GM18499 (cell line): ENCODE results near the gene CEP152.
A peak's percentile ranks its signal among the peaks of the same experiment; 100 is the strongest.
"Not testable (repeated sequence)": the region's sequence is repeated elsewhere in the genome, so short reads cannot be mapped to it uniquely, and the experiment has no call there.

Experiments used
- ATAC-seq: cut with Tn5 transposase; IDR thresholded peaks from one replicate; pipeline ENCODE4 v1.9.1; 2021; ENCODE audit warnings: moderate number of reproducible peaks; ENCODE audit not compliant: insufficient read depth, unreplicated experiment

Gene CEP152, protein sequence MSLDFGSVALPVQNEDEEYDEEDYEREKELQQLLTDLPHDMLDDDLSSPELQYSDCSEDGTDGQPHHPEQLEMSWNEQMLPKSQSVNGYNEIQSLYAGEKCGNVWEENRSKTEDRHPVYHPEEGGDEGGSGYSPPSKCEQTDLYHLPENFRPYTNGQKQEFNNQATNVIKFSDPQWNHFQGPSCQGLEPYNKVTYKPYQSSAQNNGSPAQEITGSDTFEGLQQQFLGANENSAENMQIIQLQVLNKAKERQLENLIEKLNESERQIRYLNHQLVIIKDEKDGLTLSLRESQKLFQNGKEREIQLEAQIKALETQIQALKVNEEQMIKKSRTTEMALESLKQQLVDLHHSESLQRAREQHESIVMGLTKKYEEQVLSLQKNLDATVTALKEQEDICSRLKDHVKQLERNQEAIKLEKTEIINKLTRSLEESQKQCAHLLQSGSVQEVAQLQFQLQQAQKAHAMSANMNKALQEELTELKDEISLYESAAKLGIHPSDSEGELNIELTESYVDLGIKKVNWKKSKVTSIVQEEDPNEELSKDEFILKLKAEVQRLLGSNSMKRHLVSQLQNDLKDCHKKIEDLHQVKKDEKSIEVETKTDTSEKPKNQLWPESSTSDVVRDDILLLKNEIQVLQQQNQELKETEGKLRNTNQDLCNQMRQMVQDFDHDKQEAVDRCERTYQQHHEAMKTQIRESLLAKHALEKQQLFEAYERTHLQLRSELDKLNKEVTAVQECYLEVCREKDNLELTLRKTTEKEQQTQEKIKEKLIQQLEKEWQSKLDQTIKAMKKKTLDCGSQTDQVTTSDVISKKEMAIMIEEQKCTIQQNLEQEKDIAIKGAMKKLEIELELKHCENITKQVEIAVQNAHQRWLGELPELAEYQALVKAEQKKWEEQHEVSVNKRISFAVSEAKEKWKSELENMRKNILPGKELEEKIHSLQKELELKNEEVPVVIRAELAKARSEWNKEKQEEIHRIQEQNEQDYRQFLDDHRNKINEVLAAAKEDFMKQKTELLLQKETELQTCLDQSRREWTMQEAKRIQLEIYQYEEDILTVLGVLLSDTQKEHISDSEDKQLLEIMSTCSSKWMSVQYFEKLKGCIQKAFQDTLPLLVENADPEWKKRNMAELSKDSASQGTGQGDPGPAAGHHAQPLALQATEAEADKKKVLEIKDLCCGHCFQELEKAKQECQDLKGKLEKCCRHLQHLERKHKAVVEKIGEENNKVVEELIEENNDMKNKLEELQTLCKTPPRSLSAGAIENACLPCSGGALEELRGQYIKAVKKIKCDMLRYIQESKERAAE (N-terminal part only)

DNA sequence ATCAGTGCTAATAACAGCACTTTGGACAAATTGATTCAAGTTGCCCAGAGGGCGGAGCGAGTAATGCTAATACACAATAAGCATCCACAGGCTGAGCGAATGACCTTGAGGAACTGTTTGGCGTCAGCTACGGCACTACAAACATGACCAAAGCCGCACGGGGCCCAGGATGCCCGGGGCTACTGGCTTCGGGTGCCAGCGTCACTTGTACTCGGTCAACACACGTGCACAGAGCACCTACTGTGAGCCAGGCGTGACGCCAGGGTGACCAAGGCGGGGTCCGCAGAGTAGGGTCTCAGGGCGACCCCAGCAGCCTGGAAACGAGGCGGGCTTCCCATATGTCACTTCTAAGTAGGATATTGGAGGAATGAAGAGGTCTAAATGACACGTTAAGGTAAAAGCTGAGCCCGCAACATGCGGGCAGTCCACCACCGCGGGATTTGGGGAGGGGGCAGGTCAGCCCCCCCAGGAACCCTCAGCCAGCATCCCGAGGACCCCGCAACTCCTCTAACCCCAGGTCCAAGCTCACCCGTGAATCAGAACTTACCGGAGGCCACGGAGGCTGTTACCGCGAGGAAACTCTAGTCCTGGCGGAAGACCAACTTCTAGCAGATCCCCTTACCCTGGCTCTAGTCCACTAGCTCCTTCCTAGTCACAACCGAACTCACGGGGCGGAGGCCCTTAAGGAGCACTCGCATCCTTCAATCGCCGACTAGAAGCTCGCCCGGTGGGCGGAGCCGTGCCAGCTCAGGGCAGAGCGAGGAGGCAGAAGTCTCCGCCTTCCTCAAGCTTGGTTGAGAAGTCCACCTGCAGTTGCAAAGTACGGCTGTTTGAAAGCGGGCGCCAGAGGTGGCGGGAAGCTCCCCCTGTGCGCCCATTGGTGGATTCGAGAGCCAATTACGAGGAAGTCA is at the start of gene CEP152:
CEP152 (minus strand) TSS at position 656 of the 911 bp plus-strand sequence. CDS start 5,420 bp downstream, outside the sequence.
- peak; percentile 97 for ATAC-seq

DNA sequence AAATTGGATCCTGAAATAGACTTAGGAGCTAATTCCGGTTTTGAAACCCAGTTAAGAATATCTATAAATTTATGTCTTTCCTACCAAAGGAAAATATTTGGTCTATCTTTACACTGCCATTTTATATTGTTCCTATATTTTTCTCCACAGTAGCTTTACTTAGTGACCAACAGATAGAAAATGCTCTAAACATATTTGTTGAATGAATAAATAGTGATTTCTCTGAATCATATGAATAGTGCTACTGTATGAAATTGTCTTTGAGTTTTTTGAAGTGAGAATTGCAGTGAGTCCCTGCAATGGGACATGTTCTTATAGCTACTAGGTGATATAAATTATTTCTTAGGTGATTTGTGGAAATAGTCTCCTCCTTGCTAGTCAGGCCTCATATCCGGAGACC is 48.6 kb upstream of the CEP152 start:
- no peak for ATAC-seq

DNA sequence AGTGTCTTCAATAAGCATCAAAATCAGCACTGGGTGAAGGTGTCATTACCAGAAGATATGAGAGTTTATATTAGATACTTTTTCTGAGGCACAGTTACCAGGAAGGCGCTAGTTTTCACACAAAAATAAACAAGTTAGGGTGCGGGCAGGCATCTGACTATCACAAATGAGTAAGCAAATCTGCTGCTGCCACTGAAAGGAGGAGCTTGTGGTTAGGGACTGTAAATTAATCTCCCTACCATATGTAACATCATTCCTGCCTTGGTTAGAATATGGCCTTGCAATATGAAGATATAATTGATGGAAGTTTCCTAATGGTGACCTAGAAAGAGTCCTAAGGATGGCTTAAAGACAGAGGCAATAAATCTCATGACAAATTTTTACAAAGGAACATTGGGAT is 47.5 kb upstream of the CEP152 start:
- ATAC-seq, result no peak

DNA sequence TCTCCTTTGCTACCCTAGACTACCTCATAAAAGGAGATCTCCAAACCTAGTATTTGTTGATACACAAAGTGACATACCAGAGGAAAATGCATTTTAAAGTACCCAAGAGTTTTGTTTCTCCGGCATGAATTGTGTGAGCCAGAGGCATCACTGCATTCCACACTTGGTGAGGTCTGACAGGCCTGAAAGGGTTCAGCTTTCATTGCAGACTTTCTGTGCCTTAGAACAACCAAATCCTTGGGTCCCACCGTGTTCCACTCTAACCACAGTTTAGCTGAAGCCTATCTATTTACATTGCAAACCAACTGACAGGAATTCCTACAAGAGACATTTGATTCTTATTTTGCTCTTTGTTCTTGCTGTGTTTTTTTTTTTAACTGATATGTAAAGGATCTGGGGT is 46.1 kb upstream of the CEP152 start:
- no peak for ATAC-seq

DNA sequence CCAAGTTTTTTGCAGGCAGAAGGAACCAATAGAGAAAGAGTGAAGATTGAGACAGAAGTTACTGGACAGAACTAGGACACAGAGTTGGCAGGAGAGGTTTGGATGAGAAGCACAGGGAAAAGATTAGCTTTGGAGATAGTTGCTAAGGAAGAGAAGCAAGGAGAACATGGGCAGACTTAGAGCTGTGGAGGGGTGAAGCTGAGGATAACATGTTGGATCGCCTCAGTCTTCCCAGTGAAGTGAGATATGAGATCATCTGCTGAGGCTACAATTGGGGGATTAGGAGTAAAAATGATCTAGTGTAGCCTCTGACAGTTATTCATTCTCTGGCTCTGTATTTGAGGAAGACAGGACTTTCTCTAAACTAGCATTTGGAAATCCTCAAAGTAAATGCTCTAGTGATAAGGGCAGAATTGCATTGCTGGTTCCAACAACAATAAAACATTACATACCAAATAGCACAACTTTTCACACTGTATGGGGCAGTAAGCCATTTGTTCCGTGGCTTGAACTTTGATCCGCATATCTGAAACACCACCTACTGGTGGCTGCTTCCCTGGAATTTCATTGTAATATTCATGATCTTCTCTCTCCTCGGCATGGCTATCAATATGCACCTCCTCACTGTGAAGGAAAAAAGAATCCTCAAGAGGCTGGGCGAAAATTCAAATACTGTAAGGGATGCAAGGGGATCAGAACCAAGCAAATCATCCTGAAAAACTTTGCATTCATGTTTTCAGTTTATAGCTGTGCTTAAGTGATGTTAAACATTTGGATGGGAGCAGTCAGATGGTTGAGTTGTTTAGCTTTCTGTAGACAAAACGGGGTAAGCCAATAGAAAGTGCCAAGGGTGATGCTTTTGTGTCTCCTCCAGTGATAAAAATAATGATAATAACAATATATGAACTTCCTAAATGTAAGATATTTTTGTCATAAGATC is 44.9 kb upstream of the CEP152 start:
- no peak for ATAC-seq

DNA sequence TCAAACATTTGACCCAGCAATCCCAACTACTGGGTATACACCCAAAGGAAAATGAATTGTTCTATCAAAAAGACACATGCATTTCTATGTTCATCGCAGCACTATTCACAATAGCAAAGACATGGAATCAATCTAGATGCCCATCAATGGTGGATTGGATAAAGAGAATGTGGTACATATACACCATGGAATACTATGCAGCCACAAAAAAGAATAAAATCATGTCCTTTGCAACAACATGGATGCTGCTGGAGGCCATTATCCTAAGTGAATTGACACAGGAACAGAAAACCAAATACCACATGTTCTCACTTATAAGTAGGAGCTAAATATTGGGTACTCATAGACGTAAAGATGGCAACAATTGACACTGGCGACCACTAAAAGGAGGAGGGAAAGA is 43.6 kb upstream of the CEP152 start:
- ATAC-seq, result not testable (repeated sequence)

DNA sequence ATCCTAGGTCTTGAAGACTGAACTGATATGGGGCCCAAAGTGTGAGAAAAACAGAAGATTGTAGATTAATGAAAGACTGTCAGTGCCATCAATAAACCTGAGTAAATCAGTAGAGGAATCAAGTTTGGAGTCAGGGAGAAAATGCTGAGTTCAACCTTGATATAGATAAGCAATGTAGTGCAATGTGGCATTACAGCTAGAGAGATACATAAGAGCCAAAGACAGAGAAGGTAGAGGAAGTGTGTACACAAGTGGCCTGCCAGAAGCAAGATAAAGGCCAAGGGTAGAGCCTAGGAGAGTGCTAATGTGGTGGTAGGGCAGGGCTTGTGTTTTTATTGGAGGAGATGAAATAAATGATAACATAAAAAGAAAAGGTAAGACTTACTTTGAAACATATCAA is 41.1 kb upstream of the CEP152 start:
- ATAC-seq, result no peak

DNA sequence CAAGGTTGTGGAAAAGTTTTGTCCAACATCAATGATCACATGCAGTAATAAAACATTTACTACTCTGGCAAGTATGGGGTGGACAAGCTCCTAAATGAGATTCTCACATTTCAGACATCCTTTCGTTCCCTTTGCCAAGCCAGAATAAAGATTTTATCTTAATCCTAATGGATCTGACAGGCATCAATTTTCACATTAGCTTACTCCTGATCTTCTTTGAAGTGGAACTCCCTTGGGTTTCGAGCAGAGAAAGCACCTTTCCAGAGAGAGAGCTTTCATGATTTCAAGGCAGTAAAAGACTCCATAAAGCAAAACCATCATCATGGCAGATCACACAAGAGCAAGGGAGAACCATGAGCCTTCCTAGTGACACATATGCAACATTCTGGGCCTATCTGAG is 39.8 kb upstream of the CEP152 start:
- no peak for ATAC-seq

DNA sequence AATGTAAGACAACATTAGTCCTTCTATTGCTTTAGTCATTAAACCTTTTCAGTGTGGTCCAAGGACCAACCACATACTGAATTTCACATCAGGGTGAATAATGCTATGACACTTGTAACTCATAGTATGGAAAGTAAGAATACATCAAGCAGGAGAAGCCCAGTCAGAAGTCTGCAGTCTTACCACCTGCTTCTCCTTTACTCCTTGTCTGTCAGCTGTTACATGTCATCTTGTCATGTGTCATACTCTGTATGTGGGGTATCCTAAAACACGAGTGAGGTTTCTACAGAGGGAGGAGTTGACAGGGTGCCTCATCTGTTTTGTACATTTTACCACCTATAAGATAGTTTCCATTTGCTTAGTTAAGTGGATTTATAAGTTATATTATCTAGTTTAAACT is 34.3 kb upstream of the CEP152 start:
- ATAC-seq, result no peak

DNA sequence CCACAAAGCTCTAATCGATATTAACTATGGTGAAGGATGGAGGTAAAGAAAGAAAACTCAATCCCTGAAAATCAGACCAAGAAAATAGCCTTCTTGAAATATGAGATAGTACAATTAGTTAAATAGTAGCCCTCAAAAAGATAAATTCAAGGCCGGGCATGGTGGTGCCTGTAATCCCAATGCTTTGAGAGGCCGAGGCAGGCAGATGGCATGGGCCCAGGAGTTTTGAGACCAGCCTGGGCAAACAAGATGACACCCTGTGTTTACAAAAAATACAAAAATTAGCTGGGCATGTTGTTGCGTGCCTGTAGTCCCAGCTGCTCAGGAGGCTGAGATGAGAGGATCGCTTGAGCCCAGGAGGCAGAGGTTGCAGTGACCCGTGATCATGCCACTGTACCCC is 31.6 kb upstream of the CEP152 start:
- ATAC-seq, result no peak

DNA sequence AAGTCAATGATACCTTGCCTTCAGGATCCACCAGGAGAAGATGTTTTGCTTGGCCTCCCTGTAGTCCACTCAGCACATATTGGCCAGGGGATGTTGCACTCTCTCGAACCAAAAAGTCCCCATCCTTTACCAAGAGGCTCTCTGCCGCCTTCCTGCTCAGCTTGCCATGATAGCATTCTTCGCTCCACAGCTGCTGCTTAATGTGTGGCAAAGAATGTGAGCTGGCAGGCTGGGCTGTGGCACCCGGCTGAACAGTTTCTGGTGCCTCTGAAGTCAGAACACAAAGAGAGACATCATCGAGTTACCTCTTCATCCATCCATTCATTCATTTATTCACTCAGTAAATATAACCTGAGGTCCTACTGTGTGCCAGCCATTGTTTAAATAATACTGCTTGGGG is 23.9 kb upstream of the CEP152 start:
- ATAC-seq, result no peak

DNA sequence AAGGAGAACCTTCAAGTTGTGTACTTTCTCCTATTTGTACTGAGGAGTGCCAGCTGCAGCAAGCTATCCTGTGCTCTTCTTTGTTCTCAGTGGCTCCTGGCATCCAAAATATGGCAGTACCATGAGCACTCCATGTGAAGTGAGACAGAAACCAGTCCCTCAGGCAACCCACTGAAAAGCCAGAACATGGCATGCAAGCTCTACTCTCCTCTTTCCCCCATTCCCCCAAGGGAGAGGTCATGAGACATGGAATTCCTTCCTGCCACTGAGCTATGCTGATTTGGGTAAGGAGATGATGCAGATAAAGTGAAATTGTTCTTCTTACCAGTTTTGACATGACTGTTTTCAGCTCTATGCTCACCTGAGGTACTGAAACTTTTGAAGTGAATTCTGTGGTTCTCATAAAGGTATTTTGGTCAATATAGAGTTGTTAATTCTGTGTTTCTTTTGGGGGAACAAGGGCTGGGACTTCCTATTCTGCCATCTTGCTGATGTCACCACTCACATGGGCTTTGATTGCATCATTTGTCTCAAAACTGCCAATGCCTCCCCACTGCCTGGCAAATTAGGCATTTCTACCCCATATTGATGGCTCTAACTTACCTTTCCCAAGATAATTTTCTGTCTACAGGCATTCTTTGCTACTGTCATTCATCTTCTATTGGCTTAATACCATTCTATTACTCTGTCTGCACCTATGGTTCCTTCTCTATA is 22.8 kb upstream of the CEP152 start:
- ATAC-seq, result no peak

DNA sequence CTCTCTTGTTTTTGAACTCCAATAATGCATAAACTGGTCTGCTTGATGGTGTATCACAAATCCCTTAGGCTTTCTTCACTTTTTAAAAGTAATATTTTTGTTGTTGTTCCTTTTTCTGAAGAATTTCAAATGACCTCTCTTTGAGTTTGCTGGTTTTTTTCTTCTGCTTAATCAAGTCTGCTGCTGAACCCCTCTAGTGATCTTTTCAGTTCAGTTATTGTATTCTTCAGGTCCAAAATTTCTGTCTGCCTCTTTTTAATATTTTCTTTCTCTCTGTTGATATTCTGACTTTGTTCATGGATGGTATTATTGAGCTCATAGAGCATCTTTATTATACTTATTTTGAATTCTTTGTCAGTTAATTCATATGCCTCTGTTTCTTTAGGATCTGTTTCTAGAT is 21.8 kb upstream of the CEP152 start:
- ATAC-seq, result no peak

DNA sequence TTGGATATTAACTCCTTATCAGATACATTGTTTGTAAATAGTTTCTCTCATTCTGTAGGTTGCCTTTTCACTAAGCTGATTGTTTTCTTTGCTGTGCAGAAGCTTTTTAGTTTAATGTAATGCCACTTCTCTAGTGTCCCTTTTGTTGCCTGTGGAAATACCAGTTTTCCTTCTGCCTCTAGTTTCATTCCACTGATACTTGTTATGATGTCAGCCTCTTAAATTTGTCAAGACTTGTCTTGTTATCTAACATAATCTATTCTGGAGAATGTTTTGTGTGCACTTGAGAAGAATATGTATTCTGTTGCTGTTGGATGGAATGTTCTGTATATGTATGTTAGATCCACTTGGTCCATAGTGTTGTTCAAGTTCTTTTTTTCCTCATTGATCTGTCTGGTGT is 18.0 kb upstream of the CEP152 start:
- no peak for ATAC-seq

DNA sequence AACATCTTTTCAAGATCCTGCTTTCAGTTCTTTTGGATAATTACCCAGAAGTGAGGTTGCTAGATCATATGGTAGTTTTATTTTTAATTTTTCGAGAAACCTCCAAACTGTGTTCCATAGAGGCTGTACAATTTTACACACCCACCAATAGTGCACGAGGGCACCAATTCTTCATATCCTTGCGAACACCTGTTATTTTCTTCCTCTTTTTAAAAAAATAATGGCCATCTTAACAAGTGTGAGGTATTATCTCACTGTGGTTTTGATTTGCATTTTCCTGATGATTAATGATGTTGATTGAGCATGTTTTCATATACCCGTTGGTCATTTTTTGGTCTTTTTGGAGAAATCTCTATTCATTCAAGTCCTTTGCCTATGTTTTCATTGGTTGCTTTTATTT is 17.6 kb upstream of the CEP152 start:
- no peak for ATAC-seq

DNA sequence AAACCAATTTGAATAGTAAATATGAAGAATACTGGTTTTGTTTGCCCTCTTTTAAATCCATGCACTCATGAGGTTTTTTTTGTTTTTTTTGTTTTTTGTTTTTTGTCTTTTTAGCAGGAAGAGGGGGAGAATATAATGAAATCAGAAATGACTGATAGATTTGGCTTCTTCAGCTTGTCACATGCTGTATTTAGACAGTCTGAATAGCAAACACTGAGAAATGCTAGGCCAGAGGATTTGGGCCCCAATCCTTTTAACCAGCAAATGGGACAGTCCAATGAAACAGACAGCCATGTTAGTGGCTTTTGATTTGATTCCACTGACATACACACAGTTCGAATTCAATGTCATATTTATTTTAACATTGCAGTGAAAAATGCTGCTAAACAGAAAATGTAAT is 14.2 kb upstream of the CEP152 start:
- ATAC-seq, result no peak

DNA sequence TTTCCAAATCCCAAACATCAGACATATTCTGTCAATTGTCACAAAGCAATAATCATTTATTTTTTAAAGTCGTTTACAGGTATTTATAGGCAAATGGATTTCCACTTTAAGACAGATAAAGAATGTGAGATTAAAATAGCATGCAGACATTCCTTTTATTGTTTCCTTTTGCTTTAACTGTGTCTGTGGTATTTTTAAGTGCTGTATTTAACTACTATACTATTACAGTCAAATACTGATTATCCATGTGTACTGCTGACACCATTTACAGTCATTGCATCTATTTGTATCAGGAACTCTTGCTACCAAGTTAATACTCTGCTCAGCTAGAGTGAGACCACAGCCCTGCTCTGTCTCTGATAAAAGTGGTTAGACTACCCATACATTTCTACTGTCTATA is 12.8 kb upstream of the CEP152 start:
- no peak for ATAC-seq

DNA sequence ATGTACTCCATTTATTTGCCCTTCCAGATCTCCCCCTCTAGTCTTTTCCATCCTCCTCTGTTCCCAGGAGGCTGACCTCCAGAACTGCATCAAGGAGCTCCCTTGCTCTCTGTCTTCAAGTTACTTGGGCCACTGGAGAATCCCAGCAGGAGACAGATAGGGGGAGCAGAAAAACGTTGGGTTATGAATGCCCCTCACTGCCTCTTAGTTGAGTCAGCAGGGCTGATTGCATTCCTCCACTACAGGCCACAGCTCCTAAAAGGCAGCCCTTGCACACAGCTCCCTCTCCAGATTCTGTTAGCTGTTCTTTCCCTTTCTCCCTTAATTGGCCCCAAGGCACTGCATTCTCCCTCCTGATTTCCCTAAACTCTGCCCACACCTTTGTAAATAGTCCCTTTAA is 12.4 kb upstream of the CEP152 start:
- ATAC-seq, result no peak
